ENCODE data around the gene ALG9.

DNA sequence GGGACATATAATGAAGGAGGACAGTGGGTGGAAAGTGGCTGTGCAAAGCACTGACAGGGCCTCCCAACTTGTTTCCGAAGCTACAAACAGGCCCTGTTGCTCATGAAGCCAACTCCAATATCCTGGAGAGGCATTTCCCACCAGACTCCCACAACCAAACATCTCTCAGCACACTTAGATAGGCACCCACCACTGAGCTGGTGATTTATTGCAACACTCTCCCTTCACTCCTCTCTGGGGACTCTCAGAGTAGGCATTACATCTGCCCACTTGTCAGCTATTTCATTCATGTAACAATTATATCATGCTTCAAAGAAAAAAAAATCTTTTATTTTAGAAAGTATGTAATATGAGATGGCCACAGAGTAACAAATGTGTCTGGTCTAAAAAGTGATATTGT is 73.1 kb downstream of the ALG9 start:
- TF ChIP-seq POLR2A (IDR thresholded peaks at IDR 0.05) (no peak), POLR2AphosphoS5 (IDR thresholded peaks at IDR 0.05) (no peak)
- TF ChIP-seq, protein P1, sequence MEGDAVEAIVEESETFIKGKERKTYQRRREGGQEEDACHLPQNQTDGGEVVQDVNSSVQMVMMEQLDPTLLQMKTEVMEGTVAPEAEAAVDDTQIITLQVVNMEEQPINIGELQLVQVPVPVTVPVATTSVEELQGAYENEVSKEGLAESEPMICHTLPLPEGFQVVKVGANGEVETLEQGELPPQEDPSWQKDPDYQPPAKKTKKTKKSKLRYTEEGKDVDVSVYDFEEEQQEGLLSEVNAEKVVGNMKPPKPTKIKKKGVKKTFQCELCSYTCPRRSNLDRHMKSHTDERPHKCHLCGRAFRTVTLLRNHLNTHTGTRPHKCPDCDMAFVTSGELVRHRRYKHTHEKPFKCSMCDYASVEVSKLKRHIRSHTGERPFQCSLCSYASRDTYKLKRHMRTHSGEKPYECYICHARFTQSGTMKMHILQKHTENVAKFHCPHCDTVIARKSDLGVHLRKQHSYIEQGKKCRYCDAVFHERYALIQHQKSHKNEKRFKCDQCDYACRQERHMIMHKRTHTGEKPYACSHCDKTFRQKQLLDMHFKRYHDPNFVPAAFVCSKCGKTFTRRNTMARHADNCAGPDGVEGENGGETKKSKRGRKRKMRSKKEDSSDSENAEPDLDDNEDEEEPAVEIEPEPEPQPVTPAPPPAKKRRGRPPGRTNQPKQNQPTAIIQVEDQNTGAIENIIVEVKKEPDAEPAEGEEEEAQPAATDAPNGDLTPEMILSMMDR (IDR thresholded peaks at IDR 0.05) = no peak
